AG04449 (cell line): ENCODE results near the gene PSMD14.

Experiments
- CTCF ChIA-PET: fragments of 350-600 bp; formaldehyde crosslinking; extraction: SDS; loops from one replicate; lab custom pipeline; 2021; ENCODE audit warnings: antibody characterized with exemption; lab: Yijun Ruan, JAX
- POLR2A ChIA-PET: fragments of 400-600, 350-600 bp; formaldehyde crosslinking; extraction: SDS; loops from one replicate; lab custom pipeline; 2020; ENCODE audit warnings: antibody characterized with exemption, inconsistent platforms; lab: Yijun Ruan, JAX
- DNase-seq: peaks from one replicate; pipeline ENCODE4 v3.0.0-alpha.2; 2010; ENCODE audit warnings: low read depth, low spot score
- H3K4me3 ChIP-seq: 2 replicates; pipeline ENCODE4 v1.5.1; 2011; ENCODE audit warnings: low read depth, mild to moderate bottlenecking, control low read depth, low read length
- TF ChIP-seq, protein P1 (sequence below): IDR thresholded peaks from one replicate; pipeline ENCODE4 v1.5.1; 2011; ENCODE audit warnings: mild to moderate bottlenecking, moderate library complexity, low read length, control low read depth, inconsistent platforms; ENCODE audit not compliant: insufficient read depth; ENCODE audit errors: missing control alignments

The PSMD14 gene

DNA sequence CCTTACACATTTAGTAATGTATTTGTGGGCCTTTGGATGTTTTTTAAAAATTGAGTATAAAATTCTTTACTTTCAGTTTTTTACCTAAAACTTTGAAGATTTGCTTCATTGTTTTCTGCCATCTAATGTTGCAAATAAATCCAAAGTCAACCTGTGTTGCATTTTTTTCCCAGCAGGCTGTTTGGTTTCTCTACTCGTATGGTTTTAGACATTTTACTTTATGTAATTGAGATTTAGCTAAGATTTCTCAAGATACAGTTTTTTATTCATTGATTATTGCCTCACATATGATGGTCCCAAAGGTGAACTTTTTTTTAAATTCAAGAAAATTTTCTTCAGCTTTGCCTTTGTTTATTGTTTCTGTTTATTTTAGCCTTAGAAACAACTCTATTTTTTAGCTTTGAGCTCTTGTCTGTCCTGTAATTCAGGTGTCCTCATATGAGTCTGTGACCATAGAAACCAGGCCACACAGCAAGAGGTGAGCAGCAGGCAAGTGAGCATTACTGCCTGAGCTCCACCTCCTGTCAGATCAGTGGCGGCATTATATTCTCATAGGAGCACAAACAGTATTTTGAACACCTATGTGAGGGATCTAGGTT lies 54.4 kb downstream of the PSMD14 start:
- TF ChIP-seq, protein P1, sequence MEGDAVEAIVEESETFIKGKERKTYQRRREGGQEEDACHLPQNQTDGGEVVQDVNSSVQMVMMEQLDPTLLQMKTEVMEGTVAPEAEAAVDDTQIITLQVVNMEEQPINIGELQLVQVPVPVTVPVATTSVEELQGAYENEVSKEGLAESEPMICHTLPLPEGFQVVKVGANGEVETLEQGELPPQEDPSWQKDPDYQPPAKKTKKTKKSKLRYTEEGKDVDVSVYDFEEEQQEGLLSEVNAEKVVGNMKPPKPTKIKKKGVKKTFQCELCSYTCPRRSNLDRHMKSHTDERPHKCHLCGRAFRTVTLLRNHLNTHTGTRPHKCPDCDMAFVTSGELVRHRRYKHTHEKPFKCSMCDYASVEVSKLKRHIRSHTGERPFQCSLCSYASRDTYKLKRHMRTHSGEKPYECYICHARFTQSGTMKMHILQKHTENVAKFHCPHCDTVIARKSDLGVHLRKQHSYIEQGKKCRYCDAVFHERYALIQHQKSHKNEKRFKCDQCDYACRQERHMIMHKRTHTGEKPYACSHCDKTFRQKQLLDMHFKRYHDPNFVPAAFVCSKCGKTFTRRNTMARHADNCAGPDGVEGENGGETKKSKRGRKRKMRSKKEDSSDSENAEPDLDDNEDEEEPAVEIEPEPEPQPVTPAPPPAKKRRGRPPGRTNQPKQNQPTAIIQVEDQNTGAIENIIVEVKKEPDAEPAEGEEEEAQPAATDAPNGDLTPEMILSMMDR = no peak
- DNase-seq = no peak
- POLR2A ChIA-PET = no interaction called here
- CTCF ChIA-PET = no interaction called here
- H3K4me3 ChIP-seq = no peak overlapping the region

DNA sequence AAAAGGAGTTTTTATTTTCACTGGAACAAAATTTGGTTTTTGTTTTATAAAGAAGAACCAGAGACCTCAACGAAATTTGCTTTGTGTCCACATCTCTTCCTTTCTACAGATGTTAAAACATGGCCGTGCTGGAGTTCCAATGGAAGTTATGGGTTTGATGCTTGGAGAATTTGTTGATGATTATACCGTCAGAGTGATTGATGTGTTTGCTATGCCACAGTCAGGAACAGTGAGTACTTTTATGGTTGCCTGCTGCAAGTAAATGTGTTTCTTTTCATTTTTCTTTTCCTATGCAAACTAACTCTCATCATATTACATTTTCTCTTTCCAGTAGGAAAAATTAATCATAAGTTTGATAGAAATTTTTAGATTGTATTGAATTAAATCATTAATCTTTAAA lies 59.5 kb downstream of the PSMD14 start:
- no peak overlapping the region for H3K4me3 ChIP-seq
- DNase-seq = no peak
- ChIA-PET CTCF (no interaction called here), POLR2A (no interaction called here)
- TF ChIP-seq, protein P1 = no peak

DNA sequence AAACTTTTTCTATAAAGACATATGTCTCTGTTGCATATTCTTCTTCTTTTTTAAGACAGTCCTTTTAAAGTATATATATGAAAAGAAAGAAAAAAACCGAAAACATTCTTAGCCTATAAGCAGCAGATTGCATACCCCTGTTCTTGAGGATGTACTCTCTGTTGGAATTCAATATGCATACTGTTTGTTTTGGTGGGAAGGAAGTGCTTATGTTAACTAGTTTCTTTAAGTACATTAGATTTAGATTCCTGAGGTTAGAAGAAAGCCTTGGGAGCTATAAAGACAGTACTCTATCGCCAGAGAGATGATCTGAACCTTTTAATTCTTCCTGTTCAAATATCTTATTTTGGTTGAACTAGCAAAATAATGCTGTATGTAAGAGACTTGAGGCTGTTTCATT lies 61.1 kb downstream of the PSMD14 start:
- no peak for DNase-seq
- CTCF ChIA-PET = interaction anchor here (1.4 kb wide), 1 partner anchor 12 kb away, joined by 3 read pairs; no protein-coding TSS in a partner anchor
- POLR2A ChIA-PET = no interaction called here
- TF ChIP-seq, protein P1 = no peak
- H3K4me3 ChIP-seq = no peak overlapping the region

- ChIA-PET POLR2A (no interaction called here), CTCF (no interaction called here)
- DNase-seq = no peak
- no peak overlapping the region for H3K4me3 ChIP-seq
- TF ChIP-seq, protein P1 = no peak
These were observed 62.8 kb downstream of the PSMD14 start for GRCh38 chr2:161370981-161371380.

- ChIA-PET CTCF (no interaction called here), POLR2A (no interaction called here)
- no peak overlapping the region for H3K4me3 ChIP-seq
- TF ChIP-seq, protein P1 = no peak
- no peak for DNase-seq
These were observed 63.6 kb downstream of the PSMD14 start for GRCh38 chr2:161371869-161372268.

DNA sequence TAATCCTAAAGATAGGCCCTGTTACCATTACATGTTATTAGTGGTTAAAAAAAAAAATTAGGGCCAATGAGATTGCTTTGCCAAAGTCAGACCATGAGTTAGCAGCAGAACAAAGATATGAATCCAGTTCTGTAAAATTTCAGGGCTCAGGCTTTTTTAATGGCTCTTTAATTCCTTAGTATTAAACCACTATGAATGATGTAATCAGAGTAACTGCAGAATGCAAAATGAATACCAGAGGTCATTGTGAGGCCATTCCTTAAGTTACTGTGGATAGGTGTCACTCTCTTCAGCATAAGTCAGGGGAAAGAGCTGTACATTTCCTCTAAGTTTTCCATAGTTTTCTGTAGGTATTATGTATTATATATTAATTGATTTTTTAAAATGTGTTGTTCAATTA lies 65.7 kb downstream of the PSMD14 start:
- ChIA-PET CTCF (no interaction called here), POLR2A (no interaction called here)
- TF ChIP-seq, protein P1 = no peak
- peak; percentile 17 for DNase-seq
- H3K4me3 ChIP-seq = no peak overlapping the region
